ENCODE results near the gene ZCCHC8.

ZCCHC8 gene

GRCh38 chr12:122427403-122427802 is 73.3 kb downstream of the ZCCHC8 start:
- DNase-seq (ENCODE audit: low read depth): no peak

GRCh38 chr12:122423258-122424165 is 77.2 kb downstream of the ZCCHC8 start:
- DNase-seq (ENCODE audit: low read depth): no peak

GRCh38 chr12:122422730-122423257 is 77.9 kb downstream of the ZCCHC8 start:
- DNase-seq (ENCODE audit: low read depth): no peak

GRCh38 chr12:122421821-122422729 is 78.7 kb downstream of the ZCCHC8 start, which contains the start of gene CLIP1:
Gene CLIP1 (minus strand): TSS chr12:122422669. CDS start chr12:122380452, 42,217 bp downstream.
- DNase-seq (ENCODE audit: low read depth): peak; percentile 42

Data from stimulated activated CD4-positive, alpha-beta T cell treated with anti-CD3 and anti-CD28 coated beads, Interleukin-2, amount 100 ng/mL, for 4 hours (primary cell).